HCT116 (cell line): Measurements from ENCODE around the gene CEP20.

Experiments
- CEBPB ChIP-seq: IDR thresholded peaks from 2 replicates; pipeline ENCODE4 v1.6.1; 2012; ENCODE audit warnings: low read depth
- POLR2AphosphoS5 ChIP-seq: IDR thresholded peaks from 2 replicates; pipeline ENCODE4 v1.6.1; 2011; ENCODE audit warnings: mild to moderate bottlenecking, low read depth, low read length, moderate library complexity

- TF ChIP-seq POLR2AphosphoS5, result no peak
- no peak for TF ChIP-seq CEBPB
These were observed 2.8 kb downstream of the CEP20 start for GRCh38 chr16:15885560-15886001.
